ENCODE measurements around the gene NCK1. TPM values are rescaled to one million over a fixed set of nuclear protein-coding genes. Genes with fewer than 3 reads are reported as not detected.
A peak's percentile ranks its signal among the peaks of the same experiment; 100 is the strongest.

Gene NCK1
- total RNA-seq, 6 donors from 2014 or later, result 26.2 to 61.7 (median 44.8) TPM

DNA sequence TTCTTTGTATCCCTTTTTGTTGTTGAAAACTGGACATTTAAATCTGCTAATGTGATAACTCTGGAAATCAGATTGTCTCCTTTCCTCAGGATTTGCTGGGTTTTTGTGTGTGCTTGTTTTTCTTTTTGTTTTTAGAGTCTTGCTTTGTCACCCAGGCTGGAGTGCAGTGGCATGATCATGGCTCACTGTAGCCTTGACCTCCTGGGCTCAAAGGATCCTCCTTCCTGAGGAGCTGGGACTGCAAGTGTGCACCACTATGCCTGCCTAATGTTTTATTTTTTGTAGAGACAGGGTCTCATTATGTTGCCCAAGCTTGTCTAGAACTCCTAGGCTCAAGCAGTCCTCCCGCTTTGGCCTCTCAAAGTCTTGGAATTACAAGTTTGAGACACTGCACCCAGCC, 51.2 kb downstream of the NCK1 start:
- no peak for DNase-seq
- Histone ChIP-seq H3K27me3 (no peaks in the 10 kb centered on the region), H3K27ac (no peak overlapping the region), H3K9me3 (no peaks in the 10 kb centered on the region), H3K4me1 (peaks cover 4 to 26% (median 20%) of the 10 kb centered on the region in 4 donors), H3K4me3 (no peak overlapping the region), H3K36me3 (peaks cover 0 to 6% (median 0%) of the 10 kb centered on the region in 4 donors)
- TF ChIP-seq POLR2A (IDR thresholded peaks at IDR 0.05) (no peak), EP300 (IDR thresholded peaks at IDR 0.05) (no peak), POLR2AphosphoS5 (IDR thresholded peaks at IDR 0.05) (no peak), CTCF (IDR thresholded peaks at IDR 0.05) (no peak)
- 100% methylated on average over 1 of the region's 1 CpG for WGBS, 2 donors
- no peak for ATAC-seq (ENCODE audit: low FRiP score in 2 of 2)

GRCh38 chr3:136914739-136915138, 52.7 kb downstream of the NCK1 start:
- no peak for TF ChIP-seq EP300 (IDR thresholded peaks at IDR 0.05)
- no peak for TF ChIP-seq CTCF (IDR thresholded peaks at IDR 0.05)
- no peak for TF ChIP-seq POLR2A (IDR thresholded peaks at IDR 0.05)
- TF ChIP-seq POLR2AphosphoS5 (IDR thresholded peaks at IDR 0.05), result no peak
- DNase-seq, result no peak
- Histone ChIP-seq H3K27ac (no peak overlapping the region), H3K9me3 (no peaks in the 10 kb centered on the region), H3K4me1 (peaks cover 12 to 25% (median 23%) of the 10 kb centered on the region in 4 donors), H3K27me3 (no peaks in the 10 kb centered on the region), H3K4me3 (no peak overlapping the region), H3K36me3 (peaks cover 0 to 6% (median 0%) of the 10 kb centered on the region in 4 donors)
- WGBS, 2 donors, result 80 to 86% methylated on average over 3 of the region's 3 CpGs
- no peak for ATAC-seq (ENCODE audit: low FRiP score in 2 of 2)

DNA sequence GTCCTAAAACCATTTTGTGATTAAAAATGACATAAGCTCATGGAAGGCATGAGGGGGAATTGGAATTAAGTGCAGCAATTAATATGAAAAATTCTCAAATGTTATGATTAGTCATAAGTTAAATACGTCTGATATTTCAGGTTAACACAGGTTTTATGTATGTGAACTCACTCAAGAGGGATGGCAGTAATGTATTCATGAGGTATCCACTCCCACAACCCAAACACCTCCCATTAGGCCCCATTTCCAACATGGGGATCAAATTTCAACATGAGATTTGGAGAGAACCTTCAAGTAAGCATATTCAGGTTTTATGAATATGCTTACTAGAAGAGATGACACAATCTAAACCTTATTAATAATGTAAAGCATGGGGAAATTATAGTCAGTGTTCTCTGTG, 54.2 kb downstream of the NCK1 start:
- no peaks in the 10 kb centered on the region for H3K27me3 ChIP-seq
- peaks cover 0 to 6% (median 0%) of the 10 kb centered on the region in 4 donors for H3K36me3 ChIP-seq
- ATAC-seq (ENCODE audit: low FRiP score in 2 of 2) (no peak), DNase-seq (no peak)
- H3K27ac ChIP-seq, result no peak overlapping the region
- H3K9me3 ChIP-seq, result no peaks in the 10 kb centered on the region
- 85 to 97% methylated on average over 1 of the region's 1 CpG for WGBS, 2 donors
- H3K4me3 ChIP-seq, result no peak overlapping the region
- no peak for TF ChIP-seq EP300 (IDR thresholded peaks at IDR 0.05)
- no peak for TF ChIP-seq POLR2AphosphoS5 (IDR thresholded peaks at IDR 0.05)
- no peak for TF ChIP-seq POLR2A (IDR thresholded peaks at IDR 0.05)
- TF ChIP-seq CTCF (IDR thresholded peaks at IDR 0.05), result no peak
- peaks cover 12 to 18% (median 17%) of the 10 kb centered on the region in 4 donors for H3K4me1 ChIP-seq

DNA sequence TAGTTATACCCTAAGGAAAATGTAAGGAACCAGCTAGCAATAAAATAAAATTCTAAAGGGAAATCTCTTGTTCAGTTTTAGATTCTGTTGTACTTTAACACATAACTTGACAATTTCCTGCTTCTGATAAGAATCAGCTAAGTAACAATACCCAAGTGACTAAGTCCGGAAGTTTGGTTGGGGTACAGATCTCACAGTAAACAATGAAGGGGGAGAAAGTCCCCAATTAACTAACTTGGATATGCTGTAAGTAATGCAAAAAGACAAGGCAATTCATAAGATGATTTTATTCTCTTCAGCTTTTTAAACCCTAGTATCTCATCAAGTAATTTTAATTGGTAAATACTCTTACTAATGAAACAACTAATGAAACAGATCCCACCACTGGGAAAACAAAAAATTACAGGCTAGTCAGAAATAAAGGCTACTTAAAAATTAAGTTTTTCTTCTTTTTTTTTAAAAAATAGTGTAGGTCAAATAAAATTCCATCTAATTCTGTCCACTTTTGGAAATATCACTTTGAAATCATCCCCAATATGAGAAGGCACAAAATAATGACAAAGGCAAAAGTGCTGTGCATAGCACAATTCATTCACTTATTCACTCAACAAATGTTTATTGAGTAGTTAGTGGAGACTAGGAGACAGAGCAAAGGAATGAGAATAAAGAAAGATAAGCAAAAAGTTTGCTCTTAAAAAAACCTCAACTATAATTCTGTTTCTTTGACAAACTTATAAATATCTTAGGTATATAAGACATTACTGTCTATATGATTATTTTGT, 58.0 kb downstream of the NCK1 start:
- Histone ChIP-seq H3K27me3 (no peaks in the 10 kb centered on the region), H3K36me3 (no peaks in the 10 kb centered on the region), H3K4me1 (peaks cover 11 to 24% (median 16%) of the 10 kb centered on the region in 4 donors), H3K27ac (peak overlapping the region in 2 of 4 donors; percentile 40 to 70), H3K4me3 (no peak overlapping the region), H3K9me3 (no peaks in the 10 kb centered on the region)
- no peak for TF ChIP-seq POLR2AphosphoS5 (IDR thresholded peaks at IDR 0.05)
- no peak for TF ChIP-seq POLR2A (IDR thresholded peaks at IDR 0.05)
- peak in 1 of 4 donors; percentile 43 for TF ChIP-seq EP300 (IDR thresholded peaks at IDR 0.05)
- no peak for TF ChIP-seq CTCF (IDR thresholded peaks at IDR 0.05)
- ATAC-seq (ENCODE audit: low FRiP score in 2 of 2) (no peak), DNase-seq (no peak)
- WGBS, 2 donors, result 41 to 44% methylated on average over 1 of the region's 1 CpG

Data from upper lobe of left lung (tissue), 6 donors.